Activated CD8-positive, alpha-beta T cell treated with anti-CD3 and anti-CD28 coated beads, Interleukin-2, amount 10 ng/mL, durations not matched to agents 7 days and 5 days (primary cell): ENCODE data around the gene AGPAT3. TPM values are rescaled to one million over a fixed set of nuclear protein-coding genes. Genes with fewer than 3 reads are reported as not detected.
A peak's percentile ranks its signal among the peaks of the same experiment; 100 is the strongest.

ENCODE experiments used
- ATAC-seq: fragments of 150-1000 bp; cut with Tn5 transposase; one replicate; pipeline ENCODE4 v1.10.0; 2021; ENCODE audit warnings: moderate library complexity
- CTCF ChIA-PET: fragments of 350-600 bp; sonication (Branson Sonifier 250); formaldehyde crosslinking; loops from one replicate; lab custom pipeline; 2021; ENCODE audit warnings: antibody characterized with exemption; lab: Charles Lee
- POLR2A ChIA-PET: fragments of 350-600 bp; sonication (Branson Sonifier 250); formaldehyde crosslinking; loops from one replicate; lab custom pipeline; 2021; ENCODE audit warnings: antibody characterized with exemption; lab: Charles Lee
- DNase-seq: peaks from one replicate; pipeline ENCODE4 v3.0.0-alpha.2; 2020
- H3K27ac Mint-ChIP-seq: one replicate; pipeline ENCODE4 v1.8.0; 2021; ENCODE audit warnings: mild to moderate bottlenecking, mixed read lengths
- H3K27me3 Mint-ChIP-seq: one replicate; pipeline ENCODE4 v1.8.0; 2021; ENCODE audit warnings: low read depth, mixed read lengths
- H3K36me3 Mint-ChIP-seq: one replicate; pipeline ENCODE4 v1.8.0; 2021; ENCODE audit warnings: low read depth, mixed read lengths
- H3K4me1 Mint-ChIP-seq: one replicate; pipeline ENCODE4 v1.8.0; 2021; ENCODE audit warnings: low read depth, mixed read lengths
- H3K4me3 Mint-ChIP-seq: one replicate; pipeline ENCODE4 v1.8.0; 2021; ENCODE audit warnings: mild to moderate bottlenecking, mixed read lengths
- H3K9me3 Mint-ChIP-seq: one replicate; pipeline ENCODE4 v1.8.0; 2022; ENCODE audit warnings: mixed read lengths; ENCODE audit not compliant: insufficient read depth
- total RNA-seq, 2 experiments: library from RNA; stranded (reverse); gene quantifications; one replicate each; pipeline ENCODE4 v1.2.3, GENCODE V29; 2021

The AGPAT3 gene
- total RNA-seq, 2 experiments from 2014 or later, result 70.4 to 72.5 TPM

DNA sequence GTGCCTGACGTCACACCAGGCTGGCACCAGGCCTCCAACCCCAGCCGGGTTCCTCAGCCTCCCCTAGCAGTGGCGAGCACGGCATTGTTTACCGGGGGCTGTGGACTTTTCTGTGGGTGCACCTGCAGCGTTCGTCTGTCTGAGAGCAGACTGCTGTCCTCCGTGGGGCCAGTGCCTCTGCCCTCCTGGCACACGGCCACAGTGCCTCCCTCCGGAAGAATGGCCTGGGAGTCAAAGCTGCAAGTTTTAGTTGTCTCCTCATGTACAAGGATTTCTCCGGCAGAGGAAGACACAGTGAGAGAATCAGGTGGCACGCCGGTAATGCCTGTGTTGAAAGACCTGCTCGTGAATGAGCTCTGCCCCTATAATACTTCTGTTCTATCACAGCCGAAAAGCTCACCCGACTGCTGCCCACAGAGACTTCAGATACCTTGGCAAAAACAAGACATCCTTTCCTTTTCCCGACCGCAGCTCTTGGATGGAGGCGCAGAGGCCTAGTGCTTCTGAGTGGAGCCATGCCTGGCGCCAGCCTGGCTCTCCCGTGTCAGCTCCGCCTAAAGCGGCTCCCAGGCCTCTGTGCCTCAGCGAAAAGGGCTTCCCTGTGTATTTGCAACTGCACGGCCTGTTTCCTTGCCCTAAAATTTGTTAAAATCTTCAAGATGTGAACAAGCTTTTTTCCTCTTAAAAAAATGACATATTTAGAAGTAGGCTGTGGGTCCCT, 71.4 kb downstream of the AGPAT3 start:
- ATAC-seq (no peak), DNase-seq (no peak)
- H3K36me3 Mint-ChIP-seq, result peaks cover 3% of the 10 kb centered on the region
- H3K4me1 Mint-ChIP-seq, result peaks cover 24% of the 10 kb centered on the region
- no peaks in the 10 kb centered on the region for H3K27me3 Mint-ChIP-seq
- ChIA-PET POLR2A (no interaction called here), CTCF (interaction anchor here (3.5 kb wide), 2 partner anchors 15 to 18 kb away, joined by 14 to 21 read pairs; no protein-coding TSS in a partner anchor)
- H3K9me3 Mint-ChIP-seq, result no peaks in the 10 kb centered on the region
- no peak overlapping the region for H3K27ac Mint-ChIP-seq
- H3K4me3 Mint-ChIP-seq, result no peak overlapping the region

DNA sequence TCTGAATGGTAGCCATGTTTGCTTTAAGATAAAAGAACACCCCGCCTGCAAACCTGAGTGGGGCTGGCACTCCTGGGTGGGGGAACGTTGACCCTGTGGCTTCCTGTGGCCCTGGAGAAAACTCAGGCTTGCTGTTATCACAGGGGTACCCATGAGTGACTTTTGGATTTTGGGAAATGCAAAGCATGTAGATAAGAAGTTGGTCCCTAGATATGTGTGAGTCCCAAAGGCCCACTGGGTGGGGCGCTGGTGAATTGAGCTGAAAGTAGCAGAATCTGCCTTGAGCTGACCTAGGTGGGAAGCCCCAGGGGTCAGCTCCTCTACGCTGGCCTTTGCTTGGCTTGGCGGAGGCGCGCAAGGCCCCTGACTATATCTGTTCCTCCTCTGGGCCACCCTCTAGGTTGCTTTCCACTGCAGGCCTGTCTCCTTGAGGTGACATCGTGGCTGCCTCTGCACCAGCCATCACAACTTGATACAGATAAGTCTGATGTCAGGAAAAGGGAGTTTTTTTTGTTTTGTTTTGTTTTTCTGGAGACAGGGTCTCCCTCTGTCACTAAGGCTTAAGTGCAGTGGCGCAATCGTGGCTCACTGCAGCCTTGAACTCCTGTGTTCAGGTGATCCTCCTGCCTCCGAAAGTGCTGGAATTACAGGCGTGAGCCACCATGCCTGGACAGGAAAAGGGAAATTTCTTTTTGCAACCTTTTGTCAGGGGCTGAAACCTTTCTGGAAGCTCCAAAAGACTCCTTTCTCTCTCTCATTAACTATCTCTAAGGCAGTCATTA, 72.2 kb downstream of the AGPAT3 start:
- H3K27ac Mint-ChIP-seq, result peak overlapping the region; percentile 55
- POLR2A ChIA-PET, result interaction anchor here (0.6 to 0.7 kb wide), 2 partner anchors 15 to 52 kb away, joined by 3 to 4 read pairs; no protein-coding TSS in a partner anchor

DNA sequence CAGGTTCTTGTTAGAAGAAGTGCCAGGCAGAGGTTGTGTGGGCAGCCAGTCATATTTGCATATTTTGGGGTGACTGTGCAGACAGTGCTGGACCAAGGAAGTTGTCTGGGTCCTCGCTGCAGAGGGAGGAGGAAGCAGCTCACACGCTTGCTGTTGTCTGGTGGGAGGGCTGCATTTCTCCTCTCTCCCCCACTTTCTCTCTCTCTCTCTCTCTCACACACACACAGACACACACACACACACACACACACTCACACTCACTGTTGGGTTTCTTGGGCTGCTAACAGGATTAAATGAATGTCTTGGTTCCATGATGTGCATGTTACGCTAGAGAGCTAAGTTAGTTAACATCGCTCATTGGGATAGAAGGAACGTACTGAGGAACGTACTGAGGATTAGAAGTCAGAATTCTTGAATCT, 72.9 kb downstream of the AGPAT3 start:
- no peak for ATAC-seq
- peaks cover 24% of the 10 kb centered on the region for H3K4me1 Mint-ChIP-seq
- peaks cover 3% of the 10 kb centered on the region for H3K36me3 Mint-ChIP-seq
- ChIA-PET CTCF (interaction anchor here (0.8 to 3.7 kb wide), 15 partner anchors 10 to 148 kb away, joined by 3 to 21 read pairs (median 8); partner anchors contain the start of gene RRP1), POLR2A (interaction anchor here (0.6 to 0.7 kb wide), 2 partner anchors 15 to 53 kb away, joined by 3 to 4 read pairs; no protein-coding TSS in a partner anchor)
- peak overlapping the region; percentile 36 for H3K4me3 Mint-ChIP-seq
- H3K27ac Mint-ChIP-seq, result peak overlapping the region; percentile 55
- DNase-seq, result no peak
- no peaks in the 10 kb centered on the region for H3K27me3 Mint-ChIP-seq
- H3K9me3 Mint-ChIP-seq, result no peaks in the 10 kb centered on the region

More for the DNA sequence above, 72.2 kb downstream of the AGPAT3 start:
- Mint-ChIP-seq H3K4me3 (no peak overlapping the region), H3K4me1 (peaks cover 24% of the 10 kb centered on the region), H3K27me3 (no peaks in the 10 kb centered on the region), H3K36me3 (peaks cover 3% of the 10 kb centered on the region), H3K9me3 (no peaks in the 10 kb centered on the region)
- no peak for DNase-seq
- no peak for ATAC-seq
- CTCF ChIA-PET, result interaction anchor here (1.5 to 3.7 kb wide), 9 partner anchors 9 to 148 kb away, joined by 5 to 21 read pairs (median 14); partner anchors contain the start of gene RRP1

DNA sequence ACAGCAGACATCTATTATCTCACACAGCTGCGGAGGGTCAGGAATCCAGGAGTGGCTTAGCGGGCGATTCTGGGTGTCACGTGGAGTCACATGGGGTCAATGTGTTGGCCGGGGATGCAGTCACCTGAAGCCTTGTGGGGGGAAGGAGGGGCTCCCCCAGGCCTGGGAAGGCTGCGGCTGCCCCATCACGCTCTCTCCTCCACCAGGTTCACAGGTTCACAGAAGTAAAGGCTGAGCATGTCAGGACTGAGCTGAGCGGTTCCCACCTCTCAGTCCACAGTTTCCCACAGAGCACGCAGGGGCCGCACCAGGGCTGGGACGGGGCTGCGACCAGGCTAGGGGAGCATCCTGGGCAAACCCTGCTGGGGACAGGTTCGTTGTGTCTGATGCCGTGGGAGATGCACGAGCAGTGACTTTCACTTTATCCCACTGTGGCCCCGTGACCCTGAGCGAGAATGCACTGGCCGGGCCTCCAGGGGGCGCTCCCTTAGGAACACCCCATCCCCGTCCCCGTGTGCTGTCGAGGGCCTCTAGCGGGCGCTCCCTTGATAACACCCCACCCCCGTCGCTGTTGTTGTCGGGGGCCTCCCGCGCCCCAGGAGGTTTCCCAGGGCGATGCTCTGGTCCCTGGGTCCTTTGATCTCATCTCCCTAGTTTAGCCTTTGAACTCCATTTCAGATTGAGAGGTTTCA, 73.9 kb downstream of the AGPAT3 start:
- Mint-ChIP-seq H3K27ac (peak overlapping the region; percentile 73), H3K27me3 (no peaks in the 10 kb centered on the region), H3K36me3 (peaks cover 3% of the 10 kb centered on the region), H3K4me3 (peak overlapping the region; percentile 80), H3K4me1 (peaks cover 24% of the 10 kb centered on the region), H3K9me3 (no peaks in the 10 kb centered on the region)
- ChIA-PET CTCF (interaction anchor here (0.6 to 3.7 kb wide), 20 partner anchors 7 to 210 kb away, joined by 3 to 21 read pairs (median 6); partner anchors contain the start of gene RRP1), POLR2A (interaction anchor here (0.9 kb wide), 1 partner anchor 17 kb away, joined by 3 read pairs; no protein-coding TSS in a partner anchor)
- ATAC-seq (peak; percentile 99), DNase-seq (peak; percentile 94)

DNA sequence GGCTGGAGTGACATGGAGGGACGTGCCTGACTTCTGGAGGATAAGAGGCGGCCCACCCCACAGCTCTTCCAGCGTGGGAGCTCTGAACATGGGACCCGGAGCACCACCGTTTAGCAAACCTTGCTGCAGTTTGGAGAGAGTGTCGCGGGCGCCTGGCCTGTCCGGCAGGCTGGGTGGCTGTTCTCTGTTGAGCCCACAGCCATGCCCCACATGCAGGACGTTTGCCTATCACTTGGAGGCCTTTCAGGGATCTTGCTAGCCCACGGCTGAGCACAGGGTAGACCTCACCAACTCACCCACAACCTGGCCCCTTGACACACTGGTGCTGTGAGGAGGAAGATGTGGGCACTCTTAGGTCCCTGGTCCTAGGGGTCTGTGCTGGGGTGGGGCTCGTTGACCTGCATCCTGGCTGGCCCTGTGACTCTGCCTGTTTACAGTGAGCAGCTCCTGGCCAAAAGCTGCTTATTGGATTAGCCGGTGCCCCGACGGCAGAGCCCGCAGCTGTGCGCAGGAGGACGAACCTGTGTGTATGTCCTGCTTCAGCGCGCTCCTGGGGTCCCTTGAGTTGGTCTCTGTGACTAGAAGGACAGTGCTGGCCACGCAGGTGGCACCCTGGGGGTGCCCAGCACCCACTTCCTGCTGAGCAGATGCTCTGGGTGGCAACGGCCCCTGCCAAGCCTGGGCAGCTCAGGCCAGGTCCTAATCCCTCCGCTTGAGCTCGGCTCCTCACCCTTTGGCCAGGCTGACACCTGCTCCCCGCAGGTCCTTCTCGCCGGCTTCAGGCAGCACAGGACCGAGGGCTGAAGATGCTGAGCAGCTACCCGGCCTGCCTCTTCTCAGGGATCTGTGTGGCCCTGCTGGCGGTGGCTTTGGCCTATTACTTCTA, 74.7 kb downstream of the AGPAT3 start:
- H3K4me1 Mint-ChIP-seq, result peaks cover 24% of the 10 kb centered on the region
- no peaks in the 10 kb centered on the region for H3K27me3 Mint-ChIP-seq
- no peaks in the 10 kb centered on the region for H3K9me3 Mint-ChIP-seq
- ATAC-seq (no peak), DNase-seq (no peak)
- peak overlapping the region; percentile 80 for H3K4me3 Mint-ChIP-seq
- H3K36me3 Mint-ChIP-seq, result peaks cover 2% of the 10 kb centered on the region
- CTCF ChIA-PET, result interaction anchor here (0.6 to 3.7 kb wide), 19 partner anchors 8 to 211 kb away, joined by 3 to 21 read pairs (median 6); partner anchors contain the start of gene RRP1
- POLR2A ChIA-PET, result no interaction called here
- peak overlapping the region; percentile 42 for H3K27ac Mint-ChIP-seq

DNA sequence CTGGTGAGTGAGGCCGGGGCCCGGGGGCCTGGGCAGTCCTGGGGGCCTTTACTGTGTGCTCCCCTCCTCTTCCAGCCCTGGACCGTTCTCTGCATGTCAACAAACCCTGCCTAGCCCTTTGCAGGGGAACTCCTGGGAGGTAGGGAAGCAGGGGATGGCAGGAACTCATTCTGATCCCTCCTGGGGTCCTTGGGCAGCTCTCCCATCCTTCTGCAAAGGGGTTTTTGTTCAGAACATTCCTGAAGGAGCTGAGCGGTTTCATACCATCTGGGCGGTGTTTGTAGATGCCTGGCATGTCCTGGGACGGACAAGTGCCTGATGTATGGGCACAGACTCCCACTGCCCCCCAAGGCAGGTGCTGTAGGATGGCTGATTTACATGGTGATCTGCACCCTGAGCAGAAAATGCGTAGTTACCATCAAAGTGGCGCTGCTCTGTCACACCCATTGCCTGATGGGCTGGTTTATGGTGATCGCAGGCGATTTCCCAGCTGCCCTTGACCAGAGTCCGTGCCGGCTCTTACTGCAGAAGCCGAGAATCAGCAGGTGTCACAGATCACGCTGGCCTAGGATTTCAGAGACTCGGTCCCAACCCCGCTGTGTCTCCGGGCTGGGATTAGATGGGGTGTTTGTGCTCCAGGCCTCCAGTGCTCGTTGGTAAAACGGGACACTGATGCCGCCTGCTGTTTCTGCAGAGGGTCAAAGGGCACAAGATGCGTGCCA, 75.5 kb downstream of the AGPAT3 start:
- ChIA-PET POLR2A (no interaction called here), CTCF (interaction anchor here (0.9 to 3.7 kb wide), 13 partner anchors 8 to 151 kb away, joined by 3 to 21 read pairs (median 6); partner anchors contain the start of gene RRP1)
- peaks cover 24% of the 10 kb centered on the region for H3K4me1 Mint-ChIP-seq
- H3K36me3 Mint-ChIP-seq, result peaks cover 1% of the 10 kb centered on the region
- no peaks in the 10 kb centered on the region for H3K9me3 Mint-ChIP-seq
- H3K4me3 Mint-ChIP-seq, result no peak overlapping the region
- H3K27me3 Mint-ChIP-seq, result no peaks in the 10 kb centered on the region
- ATAC-seq (no peak), DNase-seq (no peak)
- no peak overlapping the region for H3K27ac Mint-ChIP-seq

DNA sequence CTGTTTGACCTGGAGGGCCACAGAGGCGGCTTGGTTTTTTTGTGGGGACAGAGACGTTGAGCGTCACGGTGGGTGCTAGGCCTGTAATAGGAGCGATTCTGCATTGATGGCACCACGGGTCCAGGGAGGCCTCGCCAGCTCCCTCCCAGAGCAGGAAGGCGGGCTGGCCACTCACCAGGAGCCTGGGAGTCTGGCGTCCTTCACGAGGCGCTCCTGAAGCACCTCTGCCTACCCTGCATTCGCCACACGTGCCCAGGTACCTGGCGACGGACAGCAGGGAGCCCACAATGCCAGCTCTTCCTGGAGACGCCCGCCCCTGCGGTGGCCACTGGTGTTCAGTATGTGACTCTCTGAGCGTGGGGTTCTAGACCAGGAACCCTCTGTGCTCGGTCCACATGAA, 77.2 kb downstream of the AGPAT3 start:
- Mint-ChIP-seq H3K36me3 (peaks cover 11% of the 10 kb centered on the region), H3K27me3 (no peaks in the 10 kb centered on the region), H3K9me3 (no peaks in the 10 kb centered on the region), H3K4me1 (peaks cover 21% of the 10 kb centered on the region), H3K4me3 (no peak overlapping the region), H3K27ac (no peak overlapping the region)
- ATAC-seq (no peak), DNase-seq (no peak)
- CTCF ChIA-PET, result interaction anchor here (0.9 to 1.7 kb wide), 4 partner anchors 21 to 134 kb away, joined by 3 to 7 read pairs (median 4); no protein-coding TSS in a partner anchor
- POLR2A ChIA-PET, result no interaction called here

DNA sequence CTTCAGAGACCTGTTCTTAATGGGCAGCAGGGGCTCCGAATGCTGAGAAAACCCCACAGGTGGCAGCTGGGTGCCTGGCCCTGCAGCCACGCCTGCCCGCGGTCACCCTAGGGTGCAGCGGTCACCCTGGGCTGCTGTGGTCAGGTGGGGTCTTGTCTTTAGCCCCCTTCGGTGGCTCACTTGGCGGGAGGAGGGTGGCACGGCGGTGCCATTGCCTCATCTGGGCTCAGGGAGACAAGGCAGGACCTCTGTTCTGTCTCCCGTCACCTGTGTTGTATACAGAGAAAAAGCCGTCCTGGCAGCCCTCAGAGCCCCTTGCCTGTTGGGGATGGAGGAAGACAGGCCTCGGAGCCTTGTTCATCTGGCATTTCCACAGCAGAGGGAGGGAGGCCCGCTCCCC, 77.6 kb downstream of the AGPAT3 start:
- H3K9me3 Mint-ChIP-seq, result no peaks in the 10 kb centered on the region
- peaks cover 13% of the 10 kb centered on the region for H3K36me3 Mint-ChIP-seq
- peaks cover 17% of the 10 kb centered on the region for H3K4me1 Mint-ChIP-seq
- POLR2A ChIA-PET, result no interaction called here
- H3K4me3 Mint-ChIP-seq, result no peak overlapping the region
- H3K27me3 Mint-ChIP-seq, result no peaks in the 10 kb centered on the region
- no peak overlapping the region for H3K27ac Mint-ChIP-seq
- ATAC-seq, result no peak
- DNase-seq, result no peak
- CTCF ChIA-PET, result interaction anchor here (1.6 to 1.7 kb wide), 2 partner anchors 33 to 124 kb away, joined by 3 to 7 read pairs; no protein-coding TSS in a partner anchor

DNA sequence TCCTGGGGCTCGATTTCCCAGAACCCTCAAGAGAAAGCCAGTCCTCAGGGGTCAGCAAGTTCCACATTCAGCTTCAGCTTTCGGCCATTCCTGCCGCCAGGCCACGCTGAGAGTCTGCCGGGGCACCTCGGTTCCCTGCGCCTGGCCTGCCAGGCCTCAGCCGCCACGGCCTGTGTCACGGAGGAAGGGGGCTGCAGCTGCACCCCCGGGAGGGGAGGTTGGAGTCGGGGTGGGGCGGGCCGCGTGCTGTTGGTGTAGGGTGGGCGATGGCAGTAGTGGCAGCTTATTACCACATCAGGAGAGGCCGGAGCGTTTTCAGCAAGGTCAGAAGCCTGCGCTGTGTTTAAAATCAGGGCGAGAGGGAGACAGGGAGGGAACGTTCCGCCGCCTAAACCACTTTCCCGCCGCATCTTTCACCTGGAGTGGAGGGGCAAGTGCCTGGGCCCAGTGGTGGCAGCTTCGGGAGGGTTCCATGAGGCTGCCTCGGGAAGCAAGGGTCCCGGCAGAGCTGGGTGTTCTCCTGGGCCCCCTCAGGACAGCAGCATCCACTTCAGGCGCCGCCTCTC, 78.6 kb downstream of the AGPAT3 start:
- no peak overlapping the region for H3K27ac Mint-ChIP-seq
- H3K9me3 Mint-ChIP-seq, result peaks cover 7% of the 10 kb centered on the region
- no peaks in the 10 kb centered on the region for H3K27me3 Mint-ChIP-seq
- no peak overlapping the region for H3K4me3 Mint-ChIP-seq
- peaks cover 8% of the 10 kb centered on the region for H3K4me1 Mint-ChIP-seq
- DNase-seq (no peak), ATAC-seq (no peak)
- ChIA-PET POLR2A (no interaction called here), CTCF (no interaction called here)
- peaks cover 22% of the 10 kb centered on the region for H3K36me3 Mint-ChIP-seq
